Measurements from ENCODE around the gene ZGPAT.
"Not testable (repeated sequence)": the region's sequence is repeated elsewhere in the genome, so short reads cannot be mapped to it uniquely, and the experiment has no call there.

Gene ZGPAT

DNA sequence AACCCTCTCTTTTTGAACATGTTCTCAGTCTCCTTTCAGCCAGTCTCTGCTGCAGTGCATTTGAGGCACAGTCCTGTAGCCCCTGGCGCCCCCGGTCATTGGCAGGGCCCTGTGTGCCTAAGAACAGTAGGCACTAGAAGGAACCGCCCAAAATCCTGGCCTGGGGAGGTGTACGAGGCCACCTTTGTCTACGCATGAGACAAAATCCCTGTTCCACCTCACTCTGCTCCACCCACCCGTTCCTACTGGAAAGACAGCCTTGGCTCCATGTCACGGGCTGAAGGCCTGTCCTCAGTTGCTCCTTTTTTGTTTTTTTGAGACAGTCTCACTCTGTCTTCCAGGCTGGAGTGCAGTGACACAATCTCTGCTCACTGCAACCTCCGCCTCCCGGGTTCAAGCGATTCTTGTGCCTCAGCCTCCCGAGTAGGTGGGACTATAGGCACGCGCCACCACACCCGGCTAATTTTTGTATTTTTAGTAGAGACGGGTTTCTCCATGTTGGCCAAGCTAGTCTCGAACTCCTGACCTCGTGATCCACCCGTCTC, 22.4 kb downstream of the ZGPAT start:
- H3K4me1 ChIP-seq (ENCODE audit: control insufficient read depth, insufficient read depth, low read length); H3K9ac ChIP-seq (ENCODE audit: low read depth, low read length); H3K27me3 ChIP-seq (ENCODE audit: control insufficient read depth, insufficient read depth, low read length); H3K4me3 ChIP-seq (ENCODE audit: low read depth, low read length); H3K9me3 ChIP-seq (ENCODE audit: control insufficient read depth, insufficient read depth, low read length); H3K27ac ChIP-seq (ENCODE audit: low read depth, low read length): not testable (repeated sequence)
- H3K36me3 ChIP-seq (ENCODE audit: control insufficient read depth, insufficient read depth, low read length): peaks cover 28% of the 10 kb centered on the region

DNA sequence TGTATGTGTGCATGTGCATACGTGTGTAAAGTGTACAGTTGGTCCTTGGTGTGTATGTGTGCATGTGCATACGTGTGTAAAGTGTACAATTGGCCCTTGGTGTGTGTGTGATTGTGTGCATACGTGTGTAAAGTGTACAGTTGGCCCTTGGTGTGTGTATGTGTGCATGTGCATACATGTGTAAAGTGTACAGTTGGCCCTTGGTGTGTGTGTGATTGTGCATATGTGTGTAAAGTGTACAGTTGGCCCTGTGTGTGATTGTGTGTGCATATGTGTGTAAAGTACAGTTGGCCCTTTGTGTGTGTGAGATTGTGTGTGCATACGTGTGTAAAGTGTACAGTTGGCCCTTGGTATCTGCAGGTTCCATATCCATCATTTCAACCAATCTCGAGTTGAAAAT, 23.6 kb downstream of the ZGPAT start:
- no peak overlapping the region for H3K27ac ChIP-seq (ENCODE audit: low read depth, low read length)
- H3K4me1 ChIP-seq (ENCODE audit: control insufficient read depth, insufficient read depth, low read length): no peaks in the 10 kb centered on the region
- H3K9me3 ChIP-seq (ENCODE audit: control insufficient read depth, insufficient read depth, low read length): no peaks in the 10 kb centered on the region
- H3K36me3 ChIP-seq (ENCODE audit: control insufficient read depth, insufficient read depth, low read length): peaks cover 38% of the 10 kb centered on the region
- H3K27me3 ChIP-seq (ENCODE audit: control insufficient read depth, insufficient read depth, low read length): no peaks in the 10 kb centered on the region
- no peak overlapping the region for H3K4me3 ChIP-seq (ENCODE audit: low read depth, low read length)
- H3K9ac ChIP-seq (ENCODE audit: low read depth, low read length): no peak overlapping the region

DNA sequence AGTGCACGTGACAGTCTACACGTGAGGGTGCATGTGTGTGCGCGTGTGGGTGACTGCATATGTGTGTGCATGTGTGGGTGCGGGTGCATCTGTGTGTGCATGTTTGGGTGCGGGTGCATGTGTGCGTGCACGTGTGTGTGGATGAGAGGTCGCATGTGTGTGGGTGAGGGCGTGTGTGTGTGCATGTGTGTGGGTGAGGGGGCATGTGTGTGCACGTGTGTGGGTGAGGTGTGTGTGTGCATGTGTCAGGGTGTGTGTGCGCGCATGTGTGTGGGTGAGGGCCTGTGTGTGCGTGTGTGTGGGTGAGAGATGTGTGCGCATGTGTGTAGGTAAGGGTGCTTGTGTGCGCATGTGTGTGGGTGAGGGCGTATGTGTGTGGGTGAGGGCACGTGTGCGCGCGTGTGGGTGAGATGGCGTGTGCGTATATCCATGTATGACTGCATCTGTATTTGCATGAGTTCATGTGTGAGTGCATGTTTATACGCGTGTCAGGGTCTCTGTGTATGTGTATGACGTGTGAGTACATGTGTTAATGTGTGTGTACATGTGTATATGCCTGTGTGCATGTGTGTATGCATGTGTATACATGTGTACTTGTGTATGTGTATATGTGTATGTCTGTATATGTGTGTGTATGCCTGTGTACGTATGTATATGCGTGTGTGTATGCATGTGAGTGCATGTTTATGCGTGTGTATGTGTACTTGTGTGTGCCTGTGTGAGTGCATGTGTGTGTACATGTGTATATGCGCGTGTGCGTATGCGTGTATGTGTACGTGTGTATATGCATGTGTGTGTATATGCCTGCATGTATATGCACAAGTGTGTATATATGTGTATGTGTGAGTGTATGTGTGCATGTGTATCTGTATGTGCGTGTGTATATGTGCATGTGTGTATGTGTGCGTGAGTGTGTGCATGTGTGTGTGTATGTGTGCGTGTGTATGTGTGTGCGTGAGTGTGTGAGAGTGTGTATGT, 24.6 kb downstream of the ZGPAT start:
- H3K36me3 ChIP-seq (ENCODE audit: control insufficient read depth, insufficient read depth, low read length): peaks cover 38% of the 10 kb centered on the region
- no peak overlapping the region for H3K9ac ChIP-seq (ENCODE audit: low read depth, low read length)
- no peaks in the 10 kb centered on the region for H3K27me3 ChIP-seq (ENCODE audit: control insufficient read depth, insufficient read depth, low read length)
- H3K27ac ChIP-seq (ENCODE audit: low read depth, low read length): no peak overlapping the region
- no peaks in the 10 kb centered on the region; the same call in 1 of the 2 replicates for H3K4me1 ChIP-seq (ENCODE audit: control insufficient read depth, insufficient read depth, low read length)
- H3K9me3 ChIP-seq (ENCODE audit: control insufficient read depth, insufficient read depth, low read length): no peaks in the 10 kb centered on the region
- H3K4me3 ChIP-seq (ENCODE audit: low read depth, low read length): no peak overlapping the region

DNA sequence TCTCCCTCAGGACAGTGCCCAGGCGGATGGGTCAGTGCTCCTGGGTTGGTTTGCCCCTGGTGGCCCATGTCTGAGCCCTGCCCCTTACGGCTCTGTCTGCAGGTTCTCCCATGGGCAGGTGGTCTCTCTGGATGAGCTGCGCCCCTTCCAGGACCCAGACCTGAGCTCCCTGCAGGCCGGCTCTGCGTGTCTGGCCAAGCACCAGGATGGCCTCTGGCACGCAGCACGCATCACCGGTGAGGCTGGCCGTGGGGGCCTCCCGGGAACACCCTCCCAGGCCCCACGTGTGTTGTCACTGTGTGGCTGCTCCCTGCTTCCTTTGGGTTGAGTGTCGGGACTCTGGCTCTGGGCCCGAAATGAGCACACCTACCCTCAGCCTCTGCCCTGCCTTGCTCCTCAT, 25.3 kb downstream of the ZGPAT start:
- Histone ChIP-seq H3K4me1 (ENCODE audit: control insufficient read depth, insufficient read depth, low read length) (no peaks in the 10 kb centered on the region; the same call in 1 of the 2 replicates), H3K27ac (ENCODE audit: low read depth, low read length) (no peak overlapping the region), H3K36me3 (ENCODE audit: control insufficient read depth, insufficient read depth, low read length) (peaks cover 38% of the 10 kb centered on the region), H3K9ac (ENCODE audit: low read depth, low read length) (no peak overlapping the region), H3K9me3 (ENCODE audit: control insufficient read depth, insufficient read depth, low read length) (no peaks in the 10 kb centered on the region), H3K27me3 (ENCODE audit: control insufficient read depth, insufficient read depth, low read length) (no peaks in the 10 kb centered on the region), H3K4me3 (ENCODE audit: low read depth, low read length) (no peak overlapping the region)

DNA sequence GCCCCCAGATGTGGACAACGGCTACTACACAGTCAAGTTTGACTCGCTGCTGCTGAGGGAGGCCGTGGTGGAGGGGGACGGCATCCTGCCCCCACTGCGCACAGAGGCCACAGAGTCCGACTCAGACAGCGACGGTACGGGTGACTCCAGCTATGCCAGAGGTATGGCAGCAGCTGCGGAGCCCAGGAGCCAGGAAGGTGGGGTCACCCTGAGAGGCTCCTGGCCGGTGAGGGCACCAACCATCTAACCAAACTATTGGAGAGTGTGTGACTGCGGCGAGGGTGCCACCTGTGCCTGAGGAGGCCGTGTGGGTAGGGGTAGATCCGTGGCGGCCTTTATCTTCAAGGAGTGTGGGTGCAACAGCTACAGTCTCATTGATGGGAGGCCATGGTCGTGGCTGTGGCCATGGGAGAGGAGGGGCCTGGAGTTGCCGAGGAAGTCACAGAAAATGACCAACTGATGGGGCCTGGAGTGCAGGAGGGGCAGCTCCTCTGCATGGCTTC, 25.8 kb downstream of the ZGPAT start:
- no peak overlapping the region for H3K4me3 ChIP-seq (ENCODE audit: low read depth, low read length)
- H3K9ac ChIP-seq (ENCODE audit: low read depth, low read length): no peak overlapping the region
- peaks cover 38% of the 10 kb centered on the region for H3K36me3 ChIP-seq (ENCODE audit: control insufficient read depth, insufficient read depth, low read length)
- no peak overlapping the region for H3K27ac ChIP-seq (ENCODE audit: low read depth, low read length)
- H3K9me3 ChIP-seq (ENCODE audit: control insufficient read depth, insufficient read depth, low read length): no peaks in the 10 kb centered on the region
- peaks cover 5% of the 10 kb centered on the region; the same call in 1 of the 2 replicates for H3K4me1 ChIP-seq (ENCODE audit: control insufficient read depth, insufficient read depth, low read length)
- H3K27me3 ChIP-seq (ENCODE audit: control insufficient read depth, insufficient read depth, low read length): no peaks in the 10 kb centered on the region

DNA sequence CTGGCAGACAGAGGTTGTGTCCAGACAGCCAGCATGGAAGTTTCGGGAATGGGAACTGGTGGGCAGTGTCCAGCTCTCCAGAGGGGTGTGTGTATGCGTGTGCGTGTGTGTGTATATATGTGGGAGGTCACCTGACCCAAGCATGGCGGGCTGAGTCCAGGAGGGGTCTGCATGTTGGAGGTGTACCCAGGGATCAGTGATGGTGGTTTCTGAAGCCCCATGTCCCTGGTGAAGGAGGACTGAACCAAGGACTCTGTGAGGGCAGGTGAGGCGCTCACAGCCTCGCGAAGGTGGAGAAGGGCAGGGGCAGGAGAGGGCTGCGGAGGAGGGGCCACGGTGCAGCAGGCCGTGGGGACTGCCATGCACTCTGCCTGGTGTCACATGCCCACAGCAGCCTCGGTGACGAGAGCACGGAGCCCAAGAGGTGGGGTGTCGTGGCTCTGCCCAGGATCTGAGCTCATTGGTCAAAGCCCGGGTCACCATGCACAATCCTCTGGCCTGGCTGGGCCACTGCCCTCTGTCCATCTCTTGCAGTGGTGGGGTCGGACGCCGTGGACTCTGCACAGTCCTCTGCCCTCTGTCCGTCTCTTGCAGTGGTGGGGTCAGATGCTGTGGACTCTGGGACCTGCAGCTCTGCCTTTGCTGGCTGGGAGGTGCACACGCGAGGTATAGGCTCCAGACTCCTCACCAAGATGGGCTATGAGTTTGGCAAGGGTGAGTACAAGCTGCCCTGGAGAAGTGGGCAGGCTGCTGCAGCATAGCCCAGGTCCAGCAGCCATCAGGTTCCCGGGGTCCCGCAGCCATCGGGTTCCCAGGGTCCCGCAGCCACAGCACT, 26.5 kb downstream of the ZGPAT start:
- Histone ChIP-seq H3K36me3 (ENCODE audit: control insufficient read depth, insufficient read depth, low read length) (peaks cover 38% of the 10 kb centered on the region), H3K9me3 (ENCODE audit: control insufficient read depth, insufficient read depth, low read length) (no peaks in the 10 kb centered on the region), H3K9ac (ENCODE audit: low read depth, low read length) (no peak overlapping the region), H3K4me3 (ENCODE audit: low read depth, low read length) (no peak overlapping the region), H3K27me3 (ENCODE audit: control insufficient read depth, insufficient read depth, low read length) (no peaks in the 10 kb centered on the region), H3K27ac (ENCODE audit: low read depth, low read length) (no peak overlapping the region), H3K4me1 (ENCODE audit: control insufficient read depth, insufficient read depth, low read length) (peaks cover 6% of the 10 kb centered on the region; the same call in 1 of the 2 replicates)

DNA sequence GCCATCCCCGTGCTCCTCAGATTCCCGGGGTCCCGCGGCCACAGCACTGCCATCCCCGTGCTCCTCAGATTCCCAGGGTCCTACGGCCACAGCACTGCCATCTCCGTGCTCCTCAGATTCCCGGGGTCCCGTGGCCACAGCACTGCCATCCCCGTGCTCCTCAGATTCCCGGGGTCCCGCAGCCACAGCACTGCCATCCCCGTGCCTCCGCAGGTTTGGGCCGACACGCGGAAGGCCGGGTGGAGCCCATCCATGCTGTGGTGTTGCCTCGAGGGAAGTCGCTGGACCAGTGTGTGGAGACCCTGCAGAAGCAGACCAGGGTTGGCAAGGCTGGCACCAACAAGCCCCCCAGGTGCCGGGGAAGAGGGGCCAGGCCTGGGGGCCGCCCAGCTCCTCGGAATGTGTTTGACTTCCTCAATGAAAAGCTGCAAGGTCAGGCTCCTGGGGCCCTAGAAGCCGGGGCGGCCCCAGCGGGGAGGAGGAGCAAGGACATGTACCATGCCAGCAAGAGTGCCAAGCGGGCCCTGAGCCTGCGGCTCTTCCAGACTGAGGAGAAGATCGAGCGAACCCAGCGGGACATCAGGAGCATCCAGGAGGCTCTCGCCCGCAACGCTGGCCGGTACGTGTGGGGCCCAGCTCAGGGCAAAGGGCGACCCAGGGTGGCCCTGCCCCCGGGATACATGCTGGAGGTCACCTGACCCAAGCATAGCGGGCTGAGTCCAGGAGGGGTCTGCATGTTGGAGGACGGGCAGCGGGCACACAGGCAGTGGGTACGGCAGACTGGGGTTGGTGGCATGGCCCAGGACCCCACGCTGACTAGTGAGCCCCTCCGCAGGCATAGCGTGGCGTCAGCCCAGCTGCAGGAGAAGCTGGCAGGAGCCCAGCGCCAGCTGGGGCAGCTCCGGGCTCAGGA, 27.4 kb downstream of the ZGPAT start:
- no peak overlapping the region for H3K9ac ChIP-seq (ENCODE audit: low read depth, low read length)
- H3K36me3 ChIP-seq (ENCODE audit: control insufficient read depth, insufficient read depth, low read length): peaks cover 33% of the 10 kb centered on the region
- H3K9me3 ChIP-seq (ENCODE audit: control insufficient read depth, insufficient read depth, low read length): no peaks in the 10 kb centered on the region
- H3K4me1 ChIP-seq (ENCODE audit: control insufficient read depth, insufficient read depth, low read length): peaks cover 6% of the 10 kb centered on the region; the same call in 1 of the 2 replicates
- no peak overlapping the region for H3K27ac ChIP-seq (ENCODE audit: low read depth, low read length)
- H3K27me3 ChIP-seq (ENCODE audit: control insufficient read depth, insufficient read depth, low read length): no peaks in the 10 kb centered on the region
- H3K4me3 ChIP-seq (ENCODE audit: low read depth, low read length): no peak overlapping the region

DNA sequence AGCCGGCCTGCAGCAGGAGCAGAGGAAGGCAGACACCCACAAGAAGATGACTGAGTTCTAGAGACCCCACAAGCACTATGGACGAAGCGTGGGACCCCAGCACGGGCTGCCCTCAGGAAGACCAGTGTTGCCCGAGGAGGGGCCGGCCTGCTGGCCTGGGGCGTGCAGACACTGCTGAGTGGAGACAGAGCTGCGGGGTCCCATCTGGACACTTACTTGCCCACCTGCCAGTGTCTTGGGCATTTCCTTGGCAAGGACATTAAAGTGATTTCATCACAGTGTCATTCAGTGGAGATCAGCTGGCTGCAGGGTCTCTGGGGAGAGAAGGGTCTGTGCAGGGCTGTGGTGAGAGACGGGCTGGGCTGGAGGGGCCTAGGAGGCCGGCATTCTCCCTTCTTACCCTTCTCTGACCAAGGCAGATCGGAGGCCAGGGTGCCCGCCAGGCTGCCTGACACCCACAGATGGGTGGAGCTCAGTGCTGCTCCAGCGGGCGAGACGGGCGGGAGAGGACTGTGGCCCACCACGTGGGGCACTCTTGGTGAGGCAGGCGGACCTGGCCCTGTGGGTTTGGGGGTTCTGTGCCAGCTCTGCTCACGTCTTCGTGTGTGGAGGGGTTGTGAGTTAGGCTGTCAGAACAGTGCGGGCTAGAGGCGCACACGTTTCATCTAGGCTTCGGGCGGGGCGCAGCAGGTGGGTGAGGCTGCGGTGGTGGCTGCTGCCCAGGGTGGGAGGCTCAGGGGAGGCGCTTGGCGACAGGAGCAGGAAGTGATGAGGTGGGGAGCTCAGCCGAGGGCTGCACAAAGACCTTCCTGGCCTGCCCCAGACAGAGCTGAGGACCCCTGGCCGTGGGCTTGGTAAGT, 28.2 kb downstream of the ZGPAT start, which contains the start of gene LIME1:
Gene LIME1 (plus strand): TSS at position 806 of the 860 bp plus-strand sequence. CDS start 886 bp downstream, outside the sequence.
- Histone ChIP-seq H3K27me3 (ENCODE audit: control insufficient read depth, insufficient read depth, low read length) (no peaks in the 10 kb centered on the region), H3K9ac (ENCODE audit: low read depth, low read length) (no peak within 1 kb of the TSS), H3K27ac (ENCODE audit: low read depth, low read length) (no peak within 1 kb of the TSS), H3K9me3 (ENCODE audit: control insufficient read depth, insufficient read depth, low read length) (no peaks in the 10 kb centered on the region), H3K4me3 (ENCODE audit: low read depth, low read length) (peak within 1 kb of the TSS; percentile 50; the same call in 1 of the 2 replicates), H3K4me1 (ENCODE audit: control insufficient read depth, insufficient read depth, low read length) (peaks cover 8% of the 10 kb centered on the region; the same call in 1 of the 2 replicates), H3K36me3 (ENCODE audit: control insufficient read depth, insufficient read depth, low read length) (peaks cover 33% of the 10 kb centered on the region)

DNA sequence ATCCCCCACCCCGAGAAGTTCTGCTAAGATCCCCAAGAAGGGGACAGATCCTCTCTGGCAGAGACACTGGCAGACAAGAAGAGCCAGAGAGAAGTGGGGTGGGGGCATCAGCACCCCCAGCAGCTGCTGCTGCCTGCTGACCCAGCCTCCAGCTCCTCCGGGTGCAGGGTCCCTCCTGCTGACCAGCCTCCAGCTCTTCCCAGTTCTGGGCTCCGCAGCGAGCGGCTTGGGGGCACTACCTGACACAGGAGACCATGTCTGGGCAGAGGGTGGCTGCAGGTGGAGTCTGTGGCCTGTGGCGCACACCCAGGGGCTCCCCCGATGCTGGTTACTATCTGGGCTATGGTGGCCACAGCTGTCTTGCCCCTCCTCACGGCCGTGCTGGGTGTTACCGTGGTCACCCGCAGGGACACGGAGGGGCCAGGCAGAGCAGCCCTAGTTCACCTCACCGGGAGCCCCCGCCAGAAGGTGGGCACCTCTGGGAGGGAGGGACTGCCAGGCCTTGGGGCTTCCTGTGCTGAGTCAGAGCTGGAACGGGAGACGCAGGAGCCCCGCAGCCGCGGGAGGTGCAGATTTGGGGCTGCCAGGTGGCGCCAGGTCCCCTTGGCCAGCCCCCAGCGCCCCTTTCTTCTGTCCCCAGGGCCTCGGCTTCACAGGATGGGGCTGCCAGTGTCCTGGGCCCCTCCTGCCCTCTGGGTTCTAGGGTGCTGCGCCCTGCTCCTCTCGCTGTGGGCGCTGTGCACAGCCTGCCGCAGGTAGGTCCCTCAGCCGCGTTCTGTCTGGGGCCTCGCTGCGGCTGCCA, 29.3 kb downstream of the ZGPAT start:
- Histone ChIP-seq H3K36me3 (ENCODE audit: control insufficient read depth, insufficient read depth, low read length) (peaks cover 39% of the 10 kb centered on the region), H3K9ac (ENCODE audit: low read depth, low read length) (no peak overlapping the region), H3K9me3 (ENCODE audit: control insufficient read depth, insufficient read depth, low read length) (no peaks in the 10 kb centered on the region), H3K4me3 (ENCODE audit: low read depth, low read length) (peak overlapping the region; percentile 50; the same call in 1 of the 2 replicates), H3K4me1 (ENCODE audit: control insufficient read depth, insufficient read depth, low read length) (peaks cover 13% of the 10 kb centered on the region; the same call in 1 of the 2 replicates), H3K27me3 (ENCODE audit: control insufficient read depth, insufficient read depth, low read length) (no peaks in the 10 kb centered on the region), H3K27ac (ENCODE audit: low read depth, low read length) (no peak overlapping the region)

All from HUES48 (cell line).